Spleen (tissue), 11 donors: ENCODE measurements around the gene NR2F1-AS1. TPM values are rescaled to one million over a fixed set of nuclear protein-coding genes. Genes with fewer than 3 reads are reported as not detected.

Experiments
- DNase-seq: peaks from one replicate; pipeline ENCODE4 v3.0.0-alpha.2; 2020
- H3K27ac ChIP-seq, 8 donors: fragments of 200-600 bp; sonication (generic) in 7 of 8; 1 replicate in 4 of 8; 2 replicates in 4 of 8; pipeline versions ENCODE4 v1.5.0 to v1.8.0; 2016 to 2021; ENCODE audit warnings: inconsistent platforms in 4 of 8, mild to moderate bottlenecking in 4 of 8, moderate library complexity in 1 of 8
- H3K27me3 ChIP-seq, 7 donors: fragments of 200-600 bp; sonication (generic) in 6 of 7; replicated peaks in 1 of 7; 1 replicate in 4 of 7; 2 replicates in 3 of 7; pipeline versions ENCODE4 v1.5.0 to v1.8.0; 2016 to 2021; ENCODE audit warnings: inconsistent platforms in 3 of 7, mild to moderate bottlenecking in 1 of 7
- H3K36me3 ChIP-seq, 6 donors: fragments of 200-600 bp; sonication (generic) in 5 of 6; 1 replicate in 4 of 6; 2 replicates in 2 of 6; pipeline versions ENCODE4 v1.5.0 to v1.8.0; 2016 to 2021; ENCODE audit warnings: inconsistent platforms in 2 of 6
- H3K4me1 ChIP-seq, 6 donors: fragments of 200-600 bp; sonication (generic) in 5 of 6; 1 replicate in 3 of 6; 2 replicates in 3 of 6; pipeline versions ENCODE4 v1.5.0 to v1.8.0; 2016 to 2021; ENCODE audit warnings: inconsistent platforms in 3 of 6
- H3K4me3 ChIP-seq, 8 donors: fragments of 200-600 bp; sonication (generic) in 7 of 8; 1 replicate in 4 of 8; 2 replicates in 4 of 8; pipeline versions ENCODE4 v1.5.0 to v1.8.0; 2016 to 2021; ENCODE audit warnings: inconsistent platforms in 4 of 8, mild to moderate bottlenecking in 4 of 8, moderate library complexity in 2 of 8
- H3K9me3 ChIP-seq, 8 donors: fragments of 200-600 bp; sonication (generic) in 7 of 8; 1 replicate in 4 of 8; 2 replicates in 4 of 8; pipeline versions ENCODE4 v1.5.0 to v1.8.0; 2016 to 2021; ENCODE audit warnings: inconsistent platforms in 4 of 8
- POLR2A ChIP-seq, 3 donors: fragments of 450-650 bp; IDR thresholded peaks; one replicate each; pipeline ENCODE4 v1.5.1; 2017; ENCODE audit warnings: antibody characterized with exemption in 3 of 3, mild to moderate bottlenecking in 1 of 3
- POLR2AphosphoS5 ChIP-seq, 3 donors: sonication (generic); formaldehyde crosslinking; IDR thresholded peaks; one replicate each; pipeline ENCODE4 v1.5.1; 2017; ENCODE audit warnings: antibody characterized with exemption in 3 of 3
- WGBS, 5 donors: extraction: QIAGEN DNeasy Blood & Tissue Kit in 3 of 5; methylation state at CpG; one replicate each; pipeline versions ENCODE4 v1.1.5 to v1.1.7; 2013 to 2018; 5-methylcytosine and 5-hydroxymethylcytosine counted together
- intact Hi-C: fragments of 100-400 bp; cut with DNase I; formaldehyde crosslinking; loops from one replicate; pipeline ENCODE4 v1.15.0; 2023; ENCODE audit warnings: low total_unique reads
- polyA plus RNA-seq, 3 donors: library from polyadenylated mRNA; stranded (reverse); fragments of 200-250 nt; gene quantifications; one replicate each; pipeline ENCODE4 v1.2.1, GENCODE V29; 2013
- total RNA-seq, 7 donors: library from RNA; depleted of rRNA in 3 of 7; stranded (reverse); fragments of >200 nt in 3 of 7; fragmentation: NEBNext Ultra II Directional in 4 of 7; extraction: Animal tissue kit (Norgen Biotek cat#: 25700) in 4 of 7; gene quantifications; one replicate each; pipeline versions ENCODE4 v1.1.0 to v1.2.1, GENCODE V29; 2016 to 2021
- TF ChIP-seq, protein P1 (sequence below), 11 experiments: fragments of 200-600 bp in 7 of 11; fragments of 450-650 bp in 4 of 11; sonication (generic) in 4 of 11; IDR thresholded peaks in 8 of 11; conservative IDR thresholded peaks in 3 of 11; 1 replicate in 7 of 11; 2 replicates in 4 of 11; pipeline versions ENCODE4 v1.4.0 to v1.8.0; 2016 to 2021; ENCODE audit warnings: antibody characterized with exemption in 11 of 11, inconsistent platforms in 4 of 11, mild to moderate bottlenecking in 1 of 11
- donor health status: healthy with polysubstance abuse.
- donor health status: DM: no; HTN: no; CAD: no; lungs with moderate emphysema.
- donor health status: DM: no; HTN: no; CAD: no.
- donor health status: Bipolar disorder and iron deficiency.
- donor health status: healthy.
- donor health status: DM: no; HTN: no; CAD: no.
- donor health status: DM: yes; HTN: yes; CAD: no.

NR2F1-AS1 gene
- total and polyA plus RNA-seq, 10 donors: 5.9 to 21.6 (median 8.5) TPM

DNA sequence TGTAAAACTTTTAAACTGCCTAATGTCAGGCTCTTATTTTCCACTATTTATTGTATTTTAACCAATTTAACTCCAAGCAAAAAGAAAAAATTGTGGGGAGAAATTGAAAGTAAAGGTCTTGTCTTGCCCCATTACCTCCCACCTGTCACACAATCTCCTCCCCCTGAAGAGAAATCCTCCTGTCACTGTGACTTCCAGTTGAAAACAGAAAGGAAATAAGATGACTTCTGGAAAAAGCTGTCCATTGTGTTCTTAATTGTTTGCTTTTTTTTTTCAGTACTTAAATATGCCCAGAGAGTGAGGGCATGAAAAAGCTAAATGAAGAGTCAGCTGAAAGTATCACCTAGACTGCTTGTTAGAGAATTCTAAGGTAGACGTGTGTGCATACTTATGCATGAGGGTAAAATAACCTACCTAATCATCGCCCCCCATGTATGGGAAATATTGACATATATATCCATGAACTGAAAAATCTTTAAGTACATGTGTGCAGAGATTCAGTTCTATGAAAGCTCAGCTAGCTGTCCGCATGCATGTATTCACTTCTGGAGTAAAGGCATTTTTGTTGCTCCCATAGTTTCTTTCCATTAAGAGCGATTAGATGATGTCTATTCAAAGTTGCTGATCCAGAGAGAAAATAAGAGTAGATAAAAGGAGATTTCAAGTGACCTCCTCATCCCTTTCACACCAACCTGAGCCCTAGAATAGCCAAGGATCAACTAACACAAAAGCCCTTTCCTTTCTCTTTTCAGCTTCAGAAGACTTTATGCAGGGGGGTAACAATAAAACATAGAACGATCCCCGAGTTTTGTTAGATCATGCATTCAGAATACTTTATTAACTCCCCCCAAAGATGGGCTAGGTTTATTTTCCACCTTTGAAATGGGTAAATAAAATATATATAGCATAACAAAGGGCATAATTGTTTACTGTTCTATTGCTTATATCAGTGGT, 5.3 kb downstream of the NR2F1-AS1 start:
- 35 to 55% (median 36%) methylated on average over 6 of the region's 6 CpGs for WGBS, 5 donors
- H3K27ac ChIP-seq: peak overlapping the region in 1 of 8 donors; percentile 16
- H3K27me3 ChIP-seq: peaks cover 10 to 100% (median 72%) of the 10 kb centered on the region in 7 donors

DNA sequence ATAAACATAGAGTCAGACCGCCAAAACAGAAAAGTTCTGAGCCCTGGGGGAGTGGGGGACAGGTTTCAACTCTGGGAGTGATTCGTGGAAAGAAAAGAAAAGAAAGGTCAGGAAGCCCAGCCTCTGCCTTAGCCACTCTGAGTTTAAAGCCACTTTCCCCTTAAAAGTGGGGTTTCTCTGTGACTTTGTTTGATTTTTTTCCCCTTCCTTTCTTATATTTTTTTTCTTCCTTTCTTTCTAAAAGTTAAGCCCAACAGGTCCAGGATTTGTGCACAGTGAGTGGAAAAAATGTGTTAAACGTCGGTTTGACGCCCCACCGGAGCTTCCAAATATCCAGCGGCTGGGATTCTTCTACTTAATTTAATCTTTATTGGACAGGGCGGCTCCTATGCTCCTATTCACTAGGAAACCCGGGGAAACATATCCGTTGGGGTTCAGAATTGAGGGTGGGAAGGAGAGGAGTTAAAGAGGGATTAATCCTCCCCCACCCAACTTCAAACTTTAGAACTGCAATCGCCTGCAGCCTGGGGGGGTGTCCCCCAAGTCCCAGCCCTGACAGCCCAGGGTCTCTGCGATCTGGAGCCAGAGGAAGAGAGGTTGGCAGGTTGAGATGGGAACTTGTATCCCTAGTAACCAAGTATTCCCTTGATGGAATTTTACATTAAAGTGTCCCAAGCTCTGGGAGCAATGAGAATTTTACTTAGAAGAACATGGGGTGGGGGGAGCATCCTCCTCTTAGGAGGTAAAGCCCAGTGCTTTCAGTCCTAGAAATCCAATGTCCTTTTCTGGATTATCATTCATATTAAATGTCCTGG, 6.3 kb downstream of the NR2F1-AS1 start:
- no peak for DNase-seq
- Histone ChIP-seq H3K4me3 (no peak overlapping the region), H3K27me3 (peaks cover 2 to 100% (median 72%) of the 10 kb centered on the region in 7 donors)

More for the DNA sequence above, 5.3 kb downstream of the NR2F1-AS1 start:
- H3K36me3 ChIP-seq: no peaks in the 10 kb centered on the region
- H3K9me3 ChIP-seq: peaks cover 0 to 5% (median 0%) of the 10 kb centered on the region in 8 donors
- intact Hi-C loops: no loop called here
- peaks cover 22 to 59% (median 46%) of the 10 kb centered on the region in 6 donors for H3K4me1 ChIP-seq
- DNase-seq: no peak
- TF ChIP-seq, protein P1, sequence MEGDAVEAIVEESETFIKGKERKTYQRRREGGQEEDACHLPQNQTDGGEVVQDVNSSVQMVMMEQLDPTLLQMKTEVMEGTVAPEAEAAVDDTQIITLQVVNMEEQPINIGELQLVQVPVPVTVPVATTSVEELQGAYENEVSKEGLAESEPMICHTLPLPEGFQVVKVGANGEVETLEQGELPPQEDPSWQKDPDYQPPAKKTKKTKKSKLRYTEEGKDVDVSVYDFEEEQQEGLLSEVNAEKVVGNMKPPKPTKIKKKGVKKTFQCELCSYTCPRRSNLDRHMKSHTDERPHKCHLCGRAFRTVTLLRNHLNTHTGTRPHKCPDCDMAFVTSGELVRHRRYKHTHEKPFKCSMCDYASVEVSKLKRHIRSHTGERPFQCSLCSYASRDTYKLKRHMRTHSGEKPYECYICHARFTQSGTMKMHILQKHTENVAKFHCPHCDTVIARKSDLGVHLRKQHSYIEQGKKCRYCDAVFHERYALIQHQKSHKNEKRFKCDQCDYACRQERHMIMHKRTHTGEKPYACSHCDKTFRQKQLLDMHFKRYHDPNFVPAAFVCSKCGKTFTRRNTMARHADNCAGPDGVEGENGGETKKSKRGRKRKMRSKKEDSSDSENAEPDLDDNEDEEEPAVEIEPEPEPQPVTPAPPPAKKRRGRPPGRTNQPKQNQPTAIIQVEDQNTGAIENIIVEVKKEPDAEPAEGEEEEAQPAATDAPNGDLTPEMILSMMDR (IDR thresholded peaks at IDR 0.05 in 8 of 11, conservative IDR thresholded peaks at IDR 0.05 in 3 of 11): no peak
- no peak for TF ChIP-seq POLR2AphosphoS5 (IDR thresholded peaks at IDR 0.05)
- TF ChIP-seq POLR2A (IDR thresholded peaks at IDR 0.05): no peak
- no peak overlapping the region for H3K4me3 ChIP-seq

DNA sequence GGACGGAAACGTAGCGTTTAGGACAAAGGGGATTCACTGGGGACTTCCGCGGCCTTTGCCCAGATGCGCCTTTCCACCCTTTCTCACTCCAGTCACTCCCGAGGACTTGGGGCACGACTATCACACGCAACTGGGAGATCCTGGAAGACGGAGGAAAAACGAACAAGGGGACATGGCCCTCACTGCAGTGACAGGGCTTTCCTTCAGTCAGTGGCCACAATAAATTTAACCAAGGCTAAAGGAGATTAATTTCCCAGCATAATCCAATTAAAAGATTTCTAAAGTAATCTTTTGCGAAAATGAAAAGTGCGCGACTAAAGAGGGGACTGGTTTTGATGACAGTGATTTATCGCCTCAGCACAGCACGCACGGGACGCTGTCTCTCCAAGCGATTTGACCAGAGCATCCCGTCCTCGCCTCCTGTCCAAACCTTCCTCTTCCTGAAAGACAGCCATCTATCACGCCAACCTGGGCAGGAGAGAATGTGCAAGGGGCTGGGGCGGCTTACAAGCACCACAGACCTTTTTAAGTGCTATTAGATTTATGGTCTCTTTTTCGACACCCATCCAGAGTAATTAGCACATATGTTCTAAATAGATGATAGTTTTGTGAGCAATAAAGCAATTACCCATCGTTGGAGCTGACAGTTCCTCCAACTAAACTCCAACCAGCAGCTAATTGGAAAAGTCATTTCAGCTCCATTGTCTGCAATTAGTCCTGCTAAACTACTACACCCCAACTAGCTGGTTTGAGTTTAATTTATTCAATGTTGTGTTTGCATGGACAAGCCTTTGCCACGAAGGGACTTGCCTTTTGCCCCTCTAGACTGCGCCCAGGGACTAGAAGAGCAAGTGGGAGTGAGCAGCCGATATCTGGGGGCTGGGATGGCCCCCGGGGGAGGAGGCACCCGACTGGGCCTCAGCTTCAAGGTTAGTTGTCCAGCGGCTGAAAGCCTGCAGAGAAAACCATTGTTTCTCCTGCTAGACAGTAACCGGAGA, 7.4 kb downstream of the NR2F1-AS1 start:
- Histone ChIP-seq H3K9me3 (peaks cover 0 to 10% (median 0%) of the 10 kb centered on the region in 8 donors), H3K27ac (peak overlapping the region in 1 of 8 donors; percentile 16), H3K4me1 (peaks cover 6 to 45% (median 33%) of the 10 kb centered on the region in 6 donors), H3K4me3 (no peak overlapping the region), H3K27me3 (peaks cover 0 to 100% (median 68%) of the 10 kb centered on the region in 7 donors), H3K36me3 (no peaks in the 10 kb centered on the region)
- 23 to 52% (median 29%) methylated on average over 32 of the region's 32 CpGs for WGBS, 5 donors
- TF ChIP-seq, protein P1 (IDR thresholded peaks at IDR 0.05 in 8 of 11, conservative IDR thresholded peaks at IDR 0.05 in 3 of 11): no peak
- no peak for TF ChIP-seq POLR2A (IDR thresholded peaks at IDR 0.05)
- TF ChIP-seq POLR2AphosphoS5 (IDR thresholded peaks at IDR 0.05): no peak
- intact Hi-C loops: no loop called here
- no peak for DNase-seq

More for the DNA sequence above, 6.3 kb downstream of the NR2F1-AS1 start:
- Histone ChIP-seq H3K4me1 (peaks cover 16 to 56% (median 44%) of the 10 kb centered on the region in 6 donors), H3K27ac (peak overlapping the region in 2 of 8 donors; percentile 1 to 16), H3K9me3 (peaks cover 0 to 10% (median 0%) of the 10 kb centered on the region in 8 donors), H3K36me3 (no peaks in the 10 kb centered on the region)
- intact Hi-C loops: no loop called here
- TF ChIP-seq POLR2AphosphoS5 (IDR thresholded peaks at IDR 0.05) (no peak), POLR2A (IDR thresholded peaks at IDR 0.05) (no peak)
- TF ChIP-seq, protein P1 (IDR thresholded peaks at IDR 0.05 in 8 of 11, conservative IDR thresholded peaks at IDR 0.05 in 3 of 11): no peak
- 17 to 27% (median 23%) methylated on average over 12 of the region's 12 CpGs for WGBS, 5 donors
